Measurements from ENCODE around the gene MOB3C. TPM values are rescaled to one million over a fixed set of nuclear protein-coding genes. Genes with fewer than 3 reads are reported as not detected.

The MOB3C gene
- polyA plus RNA-seq, 12 donors, result 10.9 to 15.1 (median 12.5) TPM; not detected in 1

- DNase-seq, result no peak
Measured at GRCh38 chr1:46577671-46578070, 38.9 kb downstream of the MOB3C start.

GRCh38 chr1:46576596-46576995 is 40.0 kb downstream of the MOB3C start:
- no peak for DNase-seq

- DNase-seq, result no peak
Measured at GRCh38 chr1:46575778-46576177, 40.8 kb downstream of the MOB3C start.

GRCh38 chr1:46575300-46575699 is 41.3 kb downstream of the MOB3C start:
- no peak for DNase-seq

GRCh38 chr1:46571691-46572225 is 44.9 kb downstream of the MOB3C start:
- DNase-seq, result no peak

- DNase-seq, result no peak
Measured at GRCh38 chr1:46569884-46570725, 46.5 kb downstream of the MOB3C start.

- DNase-seq, result no peak
Measured at GRCh38 chr1:46569116-46569515, 47.5 kb downstream of the MOB3C start.

- no peak for DNase-seq
Measured at GRCh38 chr1:46568461-46568891, 48.1 kb downstream of the MOB3C start.

- no peak for DNase-seq
Measured at GRCh38 chr1:46563341-46563740, 53.3 kb downstream of the MOB3C start.

- no peak for DNase-seq
Measured at GRCh38 chr1:46562498-46562897, 54.1 kb downstream of the MOB3C start.

GRCh38 chr1:46558966-46559365 is 57.6 kb downstream of the MOB3C start:
- no peak for DNase-seq

- DNase-seq, result no peak
Measured at GRCh38 chr1:46558141-46558963, 58.3 kb downstream of the MOB3C start.

Other genes starting within 250 kb of the MOB3C start
- gene FAAH, start 222.5 kb downstream of the MOB3C start, polyA plus RNA-seq (ENCODE audit: insufficient read length in 12 of 12), result 10 to 100 TPM in 11 of 12 donors, not detected in 1; 10.8 to 25.8 (median 17.5) TPM
- gene DMBX1, start 127.0 kb downstream of the MOB3C start, polyA plus RNA-seq (ENCODE audit: insufficient read length in 12 of 12), result under 1 TPM in 3 of 12 donors, not detected in 9; 0.04 to 0.07 (median 0.07) TPM
- under 1 TPM in 1 of 12 donors, not detected in 11; 0.22 TPM for gene KNCN, start 65.2 kb downstream of the MOB3C start, polyA plus RNA-seq (ENCODE audit: insufficient read length in 12 of 12)
- 10 to 100 TPM in 11 of 12 donors, not detected in 1; 15.1 to 44.6 (median 26.3) TPM for gene MKNK1, start 12.5 kb downstream of the MOB3C start, polyA plus RNA-seq (ENCODE audit: insufficient read length in 12 of 12)
- gene ATPAF1, start 51.6 kb upstream of the MOB3C start, polyA plus RNA-seq (ENCODE audit: insufficient read length in 12 of 12), result 10 to 100 TPM in 11 of 12 donors, not detected in 1; 25.3 to 82.5 (median 59.9) TPM
- under 1 TPM in 4 of 12 donors, not detected in 8; 0.20 to 0.58 (median 0.35) TPM for gene TEX38, start 55.0 kb upstream of the MOB3C start, polyA plus RNA-seq (ENCODE audit: insufficient read length in 12 of 12)
- 100 to 1,000 TPM in 6 of 12 donors, 10 to 100 TPM in 6; 68.6 to 122 (median 100) TPM for gene EFCAB14, start 102.3 kb upstream of the MOB3C start, polyA plus RNA-seq (ENCODE audit: insufficient read length in 12 of 12)
- gene CYP4B1, start 182.2 kb upstream of the MOB3C start, polyA plus RNA-seq (ENCODE audit: insufficient read length in 12 of 12), result 1 to 10 TPM in 3 of 12 donors, under 1 TPM in 2, not detected in 7; 0.14 to 2.4 (median 1.4) TPM